Ishikawa (cell line): ENCODE measurements around the gene METAP1.

Source experiments
- CREB1 ChIP-seq: IDR thresholded peaks from 2 replicates; pipeline ENCODE4 v1.6.1; 2012; ENCODE audit warnings: low read depth
- EP300 ChIP-seq: IDR thresholded peaks from 2 replicates; pipeline ENCODE4 v1.6.1; 2012; ENCODE audit warnings: borderline replicate concordance
- RAD21 ChIP-seq: IDR thresholded peaks from 2 replicates; pipeline ENCODE4 v1.6.1; 2012; ENCODE audit warnings: low read depth
- TAF1 ChIP-seq: IDR thresholded peaks from 2 replicates; pipeline ENCODE4 v1.6.1; 2012; ENCODE audit warnings: low read depth, mild to moderate bottlenecking
- TF ChIP-seq, protein P1 (sequence below): IDR thresholded peaks from 2 replicates; pipeline ENCODE4 v1.6.1; 2012
- TF ChIP-seq, protein P2 (sequence below): IDR thresholded peaks from 2 replicates; pipeline ENCODE4 v1.6.1; 2012
- TF ChIP-seq, protein P3 (sequence below): IDR thresholded peaks from 2 replicates; pipeline ENCODE4 v1.6.1; 2012; ENCODE audit warnings: low read depth, mild to moderate bottlenecking

DNA sequence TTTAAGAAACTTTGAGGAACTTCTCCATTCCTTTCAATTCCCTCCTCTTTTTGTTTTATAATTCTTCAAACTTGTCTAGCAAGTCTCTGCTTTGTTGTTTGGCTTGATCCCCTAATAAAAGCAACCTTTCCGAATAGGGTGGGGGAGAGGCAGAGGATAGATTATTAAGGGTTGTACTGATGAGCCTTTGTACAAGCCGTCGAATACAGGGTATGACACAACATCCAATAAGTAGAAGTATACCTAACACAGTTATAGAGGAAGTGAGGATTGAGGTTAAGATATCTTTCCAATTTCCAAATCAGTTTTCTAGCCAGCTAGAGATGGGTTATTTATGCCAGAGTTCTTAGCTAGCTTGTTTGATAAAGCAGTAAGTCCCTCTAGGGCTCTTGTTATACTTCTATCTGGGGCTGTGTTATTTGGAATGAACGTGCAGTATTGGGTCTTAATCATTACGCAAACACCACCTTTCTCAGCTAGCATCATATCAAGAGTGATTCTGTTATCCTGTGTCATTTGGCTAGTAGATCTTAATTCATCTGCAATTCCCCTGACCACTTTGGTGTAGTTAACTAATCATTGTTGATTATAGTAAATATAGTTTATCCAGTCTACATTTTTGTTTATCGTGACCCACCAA lies 18.5 kb downstream of the METAP1 start:
- TF ChIP-seq, protein P1, sequence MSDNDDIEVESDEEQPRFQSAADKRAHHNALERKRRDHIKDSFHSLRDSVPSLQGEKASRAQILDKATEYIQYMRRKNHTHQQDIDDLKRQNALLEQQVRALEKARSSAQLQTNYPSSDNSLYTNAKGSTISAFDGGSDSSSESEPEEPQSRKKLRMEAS, result no peak
- TF ChIP-seq EP300 (no peak), TAF1 (no peak), CREB1 (no peak), RAD21 (no peak)
- TF ChIP-seq, protein P2, sequence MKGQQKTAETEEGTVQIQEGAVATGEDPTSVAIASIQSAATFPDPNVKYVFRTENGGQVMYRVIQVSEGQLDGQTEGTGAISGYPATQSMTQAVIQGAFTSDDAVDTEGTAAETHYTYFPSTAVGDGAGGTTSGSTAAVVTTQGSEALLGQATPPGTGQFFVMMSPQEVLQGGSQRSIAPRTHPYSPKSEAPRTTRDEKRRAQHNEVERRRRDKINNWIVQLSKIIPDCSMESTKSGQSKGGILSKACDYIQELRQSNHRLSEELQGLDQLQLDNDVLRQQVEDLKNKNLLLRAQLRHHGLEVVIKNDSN, result no peak
- TF ChIP-seq, protein P3, sequence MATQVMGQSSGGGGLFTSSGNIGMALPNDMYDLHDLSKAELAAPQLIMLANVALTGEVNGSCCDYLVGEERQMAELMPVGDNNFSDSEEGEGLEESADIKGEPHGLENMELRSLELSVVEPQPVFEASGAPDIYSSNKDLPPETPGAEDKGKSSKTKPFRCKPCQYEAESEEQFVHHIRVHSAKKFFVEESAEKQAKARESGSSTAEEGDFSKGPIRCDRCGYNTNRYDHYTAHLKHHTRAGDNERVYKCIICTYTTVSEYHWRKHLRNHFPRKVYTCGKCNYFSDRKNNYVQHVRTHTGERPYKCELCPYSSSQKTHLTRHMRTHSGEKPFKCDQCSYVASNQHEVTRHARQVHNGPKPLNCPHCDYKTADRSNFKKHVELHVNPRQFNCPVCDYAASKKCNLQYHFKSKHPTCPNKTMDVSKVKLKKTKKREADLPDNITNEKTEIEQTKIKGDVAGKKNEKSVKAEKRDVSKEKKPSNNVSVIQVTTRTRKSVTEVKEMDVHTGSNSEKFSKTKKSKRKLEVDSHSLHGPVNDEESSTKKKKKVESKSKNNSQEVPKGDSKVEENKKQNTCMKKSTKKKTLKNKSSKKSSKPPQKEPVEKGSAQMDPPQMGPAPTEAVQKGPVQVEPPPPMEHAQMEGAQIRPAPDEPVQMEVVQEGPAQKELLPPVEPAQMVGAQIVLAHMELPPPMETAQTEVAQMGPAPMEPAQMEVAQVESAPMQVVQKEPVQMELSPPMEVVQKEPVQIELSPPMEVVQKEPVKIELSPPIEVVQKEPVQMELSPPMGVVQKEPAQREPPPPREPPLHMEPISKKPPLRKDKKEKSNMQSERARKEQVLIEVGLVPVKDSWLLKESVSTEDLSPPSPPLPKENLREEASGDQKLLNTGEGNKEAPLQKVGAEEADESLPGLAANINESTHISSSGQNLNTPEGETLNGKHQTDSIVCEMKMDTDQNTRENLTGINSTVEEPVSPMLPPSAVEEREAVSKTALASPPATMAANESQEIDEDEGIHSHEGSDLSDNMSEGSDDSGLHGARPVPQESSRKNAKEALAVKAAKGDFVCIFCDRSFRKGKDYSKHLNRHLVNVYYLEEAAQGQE, result no peak
